ENCODE measurements around the gene HLA-G.
"Not testable (repeated sequence)": the region's sequence is repeated elsewhere in the genome, so short reads cannot be mapped to it uniquely, and the experiment has no call there.

The HLA-G gene

GRCh38 chr6:29872791-29873190 is 45.2 kb downstream of the HLA-G start:
- DNase-seq (ENCODE audit: low read depth): no peak

- no peak for DNase-seq (ENCODE audit: low read depth)
Measured at GRCh38 chr6:29875257-29875656, 47.6 kb downstream of the HLA-G start.

GRCh38 chr6:29875734-29876133 is 48.1 kb downstream of the HLA-G start:
- not testable (repeated sequence) for DNase-seq (ENCODE audit: low read depth)

All from stimulated activated CD8-positive, alpha-beta memory T cell treated with anti-CD3 and anti-CD28 coated beads, Interleukin-12 subunit alpha, Interleukin-12 subunit beta, amount 100 ng/mL, for 4 hours (primary cell).